DOHH2 (cell line): Measurements from ENCODE around the gene C1QA.

Experiments
- H3F3A ChIP-seq: fragments of 200-600 bp; sonication (generic), shearing (Covaris generic); 2 replicates; pipeline ENCODE4 v1.6.0; 2016; ENCODE audit warnings: antibody characterized with exemption, mild to moderate bottlenecking; ENCODE audit not compliant: control insufficient read depth, insufficient read depth
- H3K27ac ChIP-seq: fragments of 200-600 bp; sonication (generic); 2 replicates; pipeline ENCODE4 v1.5.1; 2014; ENCODE audit warnings: low read depth, mild to moderate bottlenecking, low read length, moderate library complexity
- H3K27me3 ChIP-seq: fragments of 200-600 bp; sonication (generic); 2 replicates; pipeline ENCODE4 v1.6.1; 2014; ENCODE audit warnings: mild to moderate bottlenecking, low read length, mixed read lengths; ENCODE audit not compliant: control insufficient read depth
- H3K36me3 ChIP-seq: fragments of 200-600 bp; sonication (generic); 2 replicates; pipeline ENCODE4 v1.6.1; 2014; ENCODE audit warnings: mild to moderate bottlenecking, low read length, moderate library complexity, mixed read lengths; ENCODE audit not compliant: control insufficient read depth
- H3K4me1 ChIP-seq: fragments of 200-600 bp; sonication (generic); 2 replicates; pipeline ENCODE4 v1.6.1; 2014; ENCODE audit warnings: mild to moderate bottlenecking, low read length, mixed read lengths; ENCODE audit not compliant: control insufficient read depth
- H3K4me2 ChIP-seq: fragments of 200-600 bp; sonication (generic); 2 replicates; pipeline ENCODE4 v1.6.0; 2014; ENCODE audit warnings: mild to moderate bottlenecking, low read length, moderate library complexity
- H3K4me3 ChIP-seq: fragments of 200-600 bp; sonication (generic); 2 replicates; pipeline ENCODE4 v1.5.1; 2014; ENCODE audit warnings: mild to moderate bottlenecking, low read length, mixed read lengths
- H3K79me2 ChIP-seq: fragments of 200-600 bp; sonication (generic); 2 replicates; pipeline ENCODE4 v1.6.1; 2014; ENCODE audit warnings: mild to moderate bottlenecking, low read length, mixed read lengths; ENCODE audit not compliant: control insufficient read depth
- H3K9me2 ChIP-seq: fragments of 200-600 bp; sonication (generic); replicated peaks from 2 replicates; pipeline ENCODE4 v1.6.1; 2014; ENCODE audit warnings: mild to moderate bottlenecking, low read length, mixed read lengths; ENCODE audit not compliant: control insufficient read depth
- H3K9me3 ChIP-seq: fragments of 200-600 bp; sonication (generic); 2 replicates; pipeline ENCODE4 v1.6.1; 2014; ENCODE audit warnings: antibody characterized with exemption, low read length, mixed read lengths; ENCODE audit not compliant: control insufficient read depth, insufficient read depth
- H4K20me1 ChIP-seq: fragments of 200-600 bp; sonication (generic); 2 replicates; pipeline ENCODE4 v1.6.0; 2014; ENCODE audit warnings: low read depth, mild to moderate bottlenecking, antibody characterized with exemption, low read length, moderate library complexity; ENCODE audit not compliant: control insufficient read depth, insufficient read depth
- EZH2phosphoT487 ChIP-seq: fragments of 200-600 bp; sonication (generic); IDR thresholded peaks from 2 replicates; pipeline ENCODE4 v1.6.1; 2017; ENCODE audit warnings: borderline replicate concordance, mild to moderate bottlenecking, antibody characterized with exemption, low read length, moderate library complexity, mixed read lengths
- TF ChIP-seq, protein P1 (sequence below): fragments of 200-600 bp; sonication (generic); IDR thresholded peaks from one replicate; pipeline ENCODE4 v1.5.1; 2014; ENCODE audit warnings: antibody characterized with exemption, mild to moderate bottlenecking, low read depth, low read length; ENCODE audit not compliant: poor library complexity, severe bottlenecking

C1QA gene

DNA sequence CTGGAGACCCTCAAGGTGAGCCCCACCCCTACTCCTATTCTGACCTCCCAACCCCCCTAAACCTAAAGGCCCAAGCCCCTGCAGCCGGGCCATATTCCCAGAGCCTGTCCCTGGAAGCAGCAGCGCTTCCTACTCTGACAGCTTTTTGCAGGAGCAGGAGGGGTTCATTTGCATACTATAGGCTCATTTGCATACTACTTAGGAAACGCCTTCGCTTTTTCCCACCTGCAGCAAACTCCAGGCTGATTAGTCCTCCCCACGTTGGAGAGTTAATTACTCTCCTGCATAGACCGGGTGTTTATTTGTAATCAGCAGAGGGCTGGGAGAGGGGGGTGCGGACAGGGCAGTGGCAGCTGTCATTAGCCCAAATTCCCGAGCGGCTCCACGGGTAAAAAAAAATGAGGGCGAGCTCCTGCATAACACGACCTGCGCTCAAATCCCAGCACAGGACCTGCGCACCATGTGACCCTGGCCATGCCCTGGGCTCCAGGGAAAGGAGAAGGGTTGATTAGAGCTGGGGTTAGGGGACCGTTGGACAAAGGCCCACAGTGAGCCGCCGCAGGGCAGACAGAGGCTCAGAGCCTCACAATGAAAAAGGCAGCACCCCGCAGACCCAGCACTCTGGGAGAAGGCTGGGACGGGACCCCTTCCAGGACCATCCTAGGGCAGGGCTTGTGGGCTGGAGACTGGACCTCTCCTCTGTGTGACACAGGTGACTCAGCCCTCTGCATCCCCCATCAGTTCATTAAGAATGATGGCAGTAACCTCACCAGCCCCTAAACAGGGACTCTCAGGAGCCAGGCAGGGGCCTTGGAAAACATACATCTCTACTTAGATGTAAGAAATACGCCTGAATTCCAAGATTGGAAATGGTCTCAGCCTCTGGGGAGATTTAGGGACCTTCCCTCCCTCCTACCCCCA, 9.9 kb upstream of the C1QA start:
- H4K20me1 ChIP-seq, result no peaks in the 10 kb centered on the region
- H3K4me2 ChIP-seq, result no peak overlapping the region
- no peaks in the 10 kb centered on the region for H3F3A ChIP-seq
- H3K36me3 ChIP-seq, result no peaks in the 10 kb centered on the region
- no peaks in the 10 kb centered on the region for H3K27me3 ChIP-seq
- no peak overlapping the region for H3K4me3 ChIP-seq
- no peaks in the 10 kb centered on the region for H3K9me3 ChIP-seq
- no peaks in the 10 kb centered on the region for H3K9me2 ChIP-seq
- H3K79me2 ChIP-seq, result no peaks in the 10 kb centered on the region
- TF ChIP-seq, protein P1, sequence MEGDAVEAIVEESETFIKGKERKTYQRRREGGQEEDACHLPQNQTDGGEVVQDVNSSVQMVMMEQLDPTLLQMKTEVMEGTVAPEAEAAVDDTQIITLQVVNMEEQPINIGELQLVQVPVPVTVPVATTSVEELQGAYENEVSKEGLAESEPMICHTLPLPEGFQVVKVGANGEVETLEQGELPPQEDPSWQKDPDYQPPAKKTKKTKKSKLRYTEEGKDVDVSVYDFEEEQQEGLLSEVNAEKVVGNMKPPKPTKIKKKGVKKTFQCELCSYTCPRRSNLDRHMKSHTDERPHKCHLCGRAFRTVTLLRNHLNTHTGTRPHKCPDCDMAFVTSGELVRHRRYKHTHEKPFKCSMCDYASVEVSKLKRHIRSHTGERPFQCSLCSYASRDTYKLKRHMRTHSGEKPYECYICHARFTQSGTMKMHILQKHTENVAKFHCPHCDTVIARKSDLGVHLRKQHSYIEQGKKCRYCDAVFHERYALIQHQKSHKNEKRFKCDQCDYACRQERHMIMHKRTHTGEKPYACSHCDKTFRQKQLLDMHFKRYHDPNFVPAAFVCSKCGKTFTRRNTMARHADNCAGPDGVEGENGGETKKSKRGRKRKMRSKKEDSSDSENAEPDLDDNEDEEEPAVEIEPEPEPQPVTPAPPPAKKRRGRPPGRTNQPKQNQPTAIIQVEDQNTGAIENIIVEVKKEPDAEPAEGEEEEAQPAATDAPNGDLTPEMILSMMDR, result no peak
- TF ChIP-seq EZH2phosphoT487, result no peak
- H3K4me1 ChIP-seq, result no peaks in the 10 kb centered on the region
- no peak overlapping the region for H3K27ac ChIP-seq

DNA sequence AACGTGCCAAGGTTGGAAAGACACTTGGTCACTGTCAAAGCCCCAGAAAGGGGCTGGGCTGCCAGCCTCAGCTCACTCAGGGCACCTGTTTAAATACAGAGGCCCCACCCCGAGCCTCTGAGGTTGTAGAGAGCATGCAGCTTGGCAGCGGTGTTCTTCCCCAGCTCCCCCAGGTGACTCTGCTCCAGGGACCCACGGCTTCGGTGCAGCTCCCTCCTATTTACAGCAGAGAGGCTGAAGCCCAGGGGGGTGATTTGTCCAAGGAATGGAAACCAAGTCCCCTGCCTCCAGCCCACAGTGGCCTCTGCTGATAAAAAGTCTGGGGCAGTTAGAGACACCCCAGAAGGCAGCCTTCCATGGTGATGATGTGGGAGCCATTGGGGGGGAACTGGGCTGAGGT, 9.1 kb upstream of the C1QA start:
- H3K27ac ChIP-seq, result no peak overlapping the region
- no peaks in the 10 kb centered on the region for H3K36me3 ChIP-seq
- H3K79me2 ChIP-seq, result no peaks in the 10 kb centered on the region
- no peaks in the 10 kb centered on the region for H3K9me2 ChIP-seq
- no peak for TF ChIP-seq EZH2phosphoT487
- TF ChIP-seq, protein P1, result no peak
- no peaks in the 10 kb centered on the region for H3K9me3 ChIP-seq
- no peaks in the 10 kb centered on the region for H4K20me1 ChIP-seq
- H3K4me2 ChIP-seq, result no peak overlapping the region
- no peak overlapping the region for H3K4me3 ChIP-seq
- no peaks in the 10 kb centered on the region for H3K27me3 ChIP-seq
- H3K4me1 ChIP-seq, result no peaks in the 10 kb centered on the region
- H3F3A ChIP-seq, result no peaks in the 10 kb centered on the region

DNA sequence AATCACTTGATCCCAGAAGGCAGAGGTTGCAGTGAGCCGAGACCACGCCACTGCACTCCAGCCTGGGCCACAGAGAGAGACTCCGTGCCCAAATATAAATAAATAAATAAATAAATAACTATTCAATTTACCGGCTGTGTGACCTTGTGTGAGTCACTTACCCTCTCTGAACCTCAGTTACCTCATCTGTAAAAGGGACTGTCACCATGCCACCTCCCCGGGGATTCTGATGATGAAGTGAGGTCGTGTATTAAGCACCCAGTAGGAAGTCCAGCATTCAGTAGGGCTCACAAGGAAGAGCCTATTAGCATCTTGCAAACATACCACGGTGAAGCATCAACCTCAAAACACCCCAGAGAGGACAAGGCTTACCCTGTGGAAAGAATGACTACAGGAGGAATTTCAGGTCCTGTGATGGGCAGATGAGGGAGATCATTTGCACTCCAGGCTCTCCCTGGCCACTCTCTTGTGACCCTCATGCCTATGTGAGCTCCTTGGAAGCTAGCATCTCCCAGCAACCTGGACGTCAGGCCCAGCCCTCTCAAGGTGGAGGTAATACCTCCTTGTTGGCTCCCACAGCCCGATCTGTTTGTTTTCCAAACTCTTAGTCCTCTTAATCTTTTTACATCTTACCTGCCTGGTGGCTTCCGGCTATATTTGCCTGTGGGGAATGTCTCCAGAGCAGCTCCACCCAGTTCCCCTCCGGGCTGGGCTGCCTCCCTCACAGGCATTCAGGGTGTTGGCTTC, 7.6 kb upstream of the C1QA start:
- Histone ChIP-seq H3K4me1 (no peaks in the 10 kb centered on the region), H3K9me3 (no peaks in the 10 kb centered on the region), H3K79me2 (no peaks in the 10 kb centered on the region), H3K27ac (no peak overlapping the region), H4K20me1 (no peaks in the 10 kb centered on the region), H3K9me2 (no peaks in the 10 kb centered on the region), H3K4me2 (no peak overlapping the region), H3K4me3 (no peak overlapping the region), H3F3A (no peaks in the 10 kb centered on the region), H3K27me3 (no peaks in the 10 kb centered on the region), H3K36me3 (no peaks in the 10 kb centered on the region)
- TF ChIP-seq, protein P1, result no peak
- TF ChIP-seq EZH2phosphoT487, result no peak
